Type B pancreatic cell (in vitro differentiated cells): Measurements from ENCODE around the gene PPP1R3G. TPM values are rescaled to one million over a fixed set of nuclear protein-coding genes. Genes with fewer than 3 reads are reported as not detected.

Source experiments
- DNase-seq: peaks from one replicate; pipeline ENCODE4 v3.0.0; 2021; ENCODE audit warnings: mixed read lengths; ENCODE audit not compliant: unreplicated experiment; ENCODE audit errors: extremely low spot score
- H3K27ac Mint-ChIP-seq: 2 replicates; pipeline ENCODE4 v1.8.0; 2021; ENCODE audit warnings: mild to moderate bottlenecking, mixed read lengths
- H3K27me3 Mint-ChIP-seq: 2 replicates; pipeline ENCODE4 v1.8.0; 2021; ENCODE audit warnings: mixed read lengths
- H3K36me3 Mint-ChIP-seq: 2 replicates; pipeline ENCODE4 v1.8.0; 2021; ENCODE audit warnings: mixed read lengths
- H3K4me1 Mint-ChIP-seq: one replicate; pipeline ENCODE4 v1.8.0; 2021; ENCODE audit warnings: mixed read lengths; ENCODE audit not compliant: unreplicated experiment
- H3K4me3 Mint-ChIP-seq: 2 replicates; pipeline ENCODE4 v1.8.0; 2021; ENCODE audit warnings: mild to moderate bottlenecking, mixed read lengths
- H3K9me3 Mint-ChIP-seq: 2 replicates; pipeline ENCODE4 v1.8.0; 2021; ENCODE audit warnings: mixed read lengths
- CTCF ChIP-seq: fragments of 200-600 bp; sonication (generic); conservative IDR thresholded peaks from 2 replicates; pipeline ENCODE4 v1.5.0; 2021; ENCODE audit warnings: antibody characterized with exemption, mild to moderate bottlenecking
- total RNA-seq: library from RNA; stranded (reverse); gene quantifications from 2 replicates; pipeline ENCODE4 v1.2.1, GENCODE V29; 2021; ENCODE audit warnings: low replicate concordance

The PPP1R3G gene
- total RNA-seq, 1 donor from 2014 or later, result 0.19 TPM

- Mint-ChIP-seq H3K9me3 (peaks cover 6% of the 10 kb centered on the region), H3K4me1 (peaks cover 6% of the 10 kb centered on the region), H3K36me3 (peaks cover 6% of the 10 kb centered on the region), H3K27me3 (peaks cover 44% of the 10 kb centered on the region), H3K27ac (no peak overlapping the region), H3K4me3 (peak overlapping the region; percentile 73)
- no peak for DNase-seq
- no peak for TF ChIP-seq CTCF
Measured at GRCh38 chr6:5083813-5084359, 1.3 kb upstream of the PPP1R3G start.

- no peak for DNase-seq
- no peak for TF ChIP-seq CTCF
- H3K4me1 Mint-ChIP-seq, result peaks cover 6% of the 10 kb centered on the region
- no peak overlapping the region for H3K27ac Mint-ChIP-seq
- H3K9me3 Mint-ChIP-seq, result peaks cover 6% of the 10 kb centered on the region
- peaks cover 6% of the 10 kb centered on the region for H3K36me3 Mint-ChIP-seq
- peaks cover 42% of the 10 kb centered on the region for H3K27me3 Mint-ChIP-seq
- H3K4me3 Mint-ChIP-seq, result peak overlapping the region; percentile 90
Measured at GRCh38 chr6:5084360-5084780, 771 bp upstream of the PPP1R3G start.

- no peak for DNase-seq
- Mint-ChIP-seq H3K36me3 (peaks cover 6% of the 10 kb centered on the region), H3K4me3 (peak overlapping the region; percentile 65), H3K27ac (no peak overlapping the region), H3K9me3 (peaks cover 6% of the 10 kb centered on the region), H3K4me1 (peaks cover 6% of the 10 kb centered on the region), H3K27me3 (peaks cover 48% of the 10 kb centered on the region)
- TF ChIP-seq CTCF, result no peak
Measured at GRCh38 chr6:5085648-5086293, 630 bp downstream of the PPP1R3G start.

- Mint-ChIP-seq H3K27ac (no peak overlapping the region), H3K36me3 (peaks cover 6% of the 10 kb centered on the region), H3K27me3 (peaks cover 50% of the 10 kb centered on the region), H3K9me3 (peaks cover 6% of the 10 kb centered on the region), H3K4me3 (peak overlapping the region; percentile 64), H3K4me1 (peaks cover 8% of the 10 kb centered on the region)
- DNase-seq, result no peak
- no peak for TF ChIP-seq CTCF
Measured at GRCh38 chr6:5086294-5086890, 1.3 kb downstream of the PPP1R3G start.

GRCh38 chr6:5087389-5087788 is 2.2 kb downstream of the PPP1R3G start:
- H3K4me3 Mint-ChIP-seq, result peak overlapping the region; percentile 69
- H3K27me3 Mint-ChIP-seq, result peaks cover 53% of the 10 kb centered on the region
- DNase-seq, result no peak

More at GRCh38 chr6:5087389-5087788, 2.2 kb downstream of the PPP1R3G start:
- no peak for TF ChIP-seq CTCF
- Mint-ChIP-seq H3K9me3 (peaks cover 4% of the 10 kb centered on the region), H3K36me3 (peaks cover 4% of the 10 kb centered on the region), H3K27ac (no peak overlapping the region), H3K4me1 (peaks cover 12% of the 10 kb centered on the region)
